HG03354 (cell line): ENCODE results near the gene KANSL1.

Experiments used
- ATAC-seq: cut with Tn5 transposase; IDR thresholded peaks from one replicate; pipeline ENCODE4 v1.9.1; 2021; ENCODE audit warnings: mild to moderate bottlenecking; ENCODE audit not compliant: unreplicated experiment, poor library complexity, severe bottlenecking

The KANSL1 gene

DNA sequence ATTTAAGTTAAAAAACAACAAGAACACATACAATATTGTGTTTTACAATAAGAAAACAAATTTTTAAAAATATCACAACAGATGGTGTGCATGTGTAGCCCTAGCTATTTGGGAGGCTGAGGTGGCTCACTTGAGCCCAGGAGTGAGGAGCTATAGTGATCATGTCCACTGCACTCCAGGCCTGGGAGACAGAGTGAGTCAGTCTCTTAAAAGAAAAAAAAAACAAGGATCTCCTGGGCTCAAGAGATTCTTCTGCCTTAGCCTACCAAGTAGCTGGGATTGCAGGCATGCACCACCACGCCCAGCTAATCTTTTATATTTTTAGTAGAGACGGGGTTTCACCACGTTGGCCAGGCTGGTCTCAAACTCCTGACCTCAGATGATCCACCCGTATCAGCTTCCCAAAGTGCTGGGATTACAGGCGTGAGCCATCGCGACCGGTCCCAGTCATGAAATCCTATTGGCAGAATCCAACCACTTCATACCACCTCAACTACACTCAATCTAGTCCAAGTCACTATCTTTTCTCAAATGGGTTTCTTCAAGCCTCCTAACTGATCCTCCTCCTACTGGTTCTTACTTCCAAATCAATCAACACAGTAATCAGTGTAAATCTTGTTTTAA is 139.2 kb downstream of the KANSL1 start:
- no peak for ATAC-seq

DNA sequence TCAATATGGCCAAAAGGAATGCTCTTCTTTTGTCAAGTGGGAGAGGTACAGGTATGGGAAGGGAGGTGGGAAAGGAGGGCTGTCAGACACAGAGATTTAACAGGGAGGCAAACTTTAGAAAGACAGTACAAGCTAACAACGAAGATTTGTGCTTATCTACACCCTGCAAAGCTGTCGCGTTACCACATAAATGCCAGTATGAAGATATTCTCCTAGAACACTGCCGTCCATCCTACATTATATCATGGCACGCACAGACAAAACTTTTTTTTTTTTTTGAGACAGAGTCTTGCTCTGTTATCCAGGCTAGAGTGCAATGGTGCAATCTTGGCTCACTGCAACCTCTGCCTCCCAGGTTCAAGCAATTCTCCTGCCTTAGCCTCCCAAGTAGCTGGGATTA is 143.6 kb downstream of the KANSL1 start:
- ATAC-seq, result no peak

DNA sequence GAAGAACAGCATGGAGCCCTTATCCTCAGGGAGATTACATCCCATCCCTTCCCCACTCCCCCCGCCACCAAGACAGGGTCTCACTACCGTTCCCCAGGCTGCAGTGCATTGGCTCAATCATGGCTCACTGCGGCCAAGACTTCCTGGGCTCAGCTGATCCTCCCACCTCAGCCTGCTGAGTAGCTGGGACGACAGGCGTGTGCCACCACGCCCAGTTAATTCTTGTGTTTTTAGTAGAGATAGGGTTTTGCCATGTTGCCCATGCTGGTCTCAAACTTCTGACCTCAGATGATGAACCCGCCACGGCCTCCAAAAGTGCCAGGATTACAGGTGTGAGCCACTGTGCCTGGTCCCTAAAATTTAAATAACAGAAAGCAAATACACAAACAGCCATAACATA is 145.4 kb downstream of the KANSL1 start:
- no peak for ATAC-seq

DNA sequence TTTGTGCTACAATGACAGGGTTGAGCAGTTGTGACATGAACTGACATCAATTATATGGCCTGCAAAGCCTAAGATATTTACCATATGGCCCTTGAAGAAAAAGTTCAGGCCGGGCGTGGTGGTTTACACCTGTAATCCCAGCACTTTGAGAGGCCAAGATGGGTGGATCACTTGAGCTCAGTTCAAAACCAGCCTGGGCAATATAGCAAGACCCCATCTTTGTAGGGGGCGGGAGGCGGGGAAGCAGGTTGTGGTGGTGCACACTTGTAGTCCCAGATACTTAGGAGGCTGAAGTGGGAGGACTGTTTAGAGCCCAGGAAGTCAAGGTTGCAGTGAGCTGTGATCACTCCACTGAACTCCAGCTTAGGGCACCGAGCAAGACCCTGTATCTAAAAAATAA is 145.8 kb downstream of the KANSL1 start:
- no peak for ATAC-seq

DNA sequence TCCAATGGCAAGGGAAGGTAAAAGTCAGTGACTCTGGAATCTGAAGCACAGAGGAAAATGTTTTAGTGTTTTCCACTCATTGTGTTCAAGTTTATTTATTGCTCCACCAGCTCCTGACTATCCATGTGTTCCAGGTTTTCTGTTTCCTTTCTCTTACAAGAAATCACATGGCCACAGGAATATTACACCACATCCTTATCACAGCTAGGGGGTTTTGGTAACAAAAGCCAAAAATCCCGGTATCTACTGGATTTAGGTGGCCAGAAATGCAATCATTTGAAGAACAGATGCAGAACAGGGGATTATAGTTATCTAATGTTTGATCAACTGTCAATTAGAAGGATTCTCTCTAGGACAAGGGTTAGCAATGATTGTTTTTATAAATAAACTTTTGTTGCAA is 146.3 kb downstream of the KANSL1 start:
- no peak for ATAC-seq

DNA sequence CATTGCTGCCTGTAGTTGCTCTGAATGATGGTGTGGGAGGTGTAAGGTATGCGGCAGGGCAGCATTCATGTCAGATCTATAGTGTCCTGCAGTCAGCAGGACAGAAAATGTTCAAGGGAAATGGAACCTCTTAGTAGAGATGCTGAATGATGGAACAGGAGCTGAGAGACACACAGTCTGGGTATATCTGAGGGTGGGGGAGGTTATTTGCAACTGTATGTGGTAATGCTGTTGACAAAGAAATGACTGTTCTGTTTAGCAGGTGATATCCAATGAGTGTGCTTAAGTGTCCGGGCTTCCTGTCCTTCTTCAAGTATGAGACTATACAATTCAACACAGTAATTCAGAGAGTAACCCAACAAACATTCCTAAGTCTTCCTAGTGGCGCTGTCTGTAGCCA is 147.6 kb downstream of the KANSL1 start:
- no peak for ATAC-seq

DNA sequence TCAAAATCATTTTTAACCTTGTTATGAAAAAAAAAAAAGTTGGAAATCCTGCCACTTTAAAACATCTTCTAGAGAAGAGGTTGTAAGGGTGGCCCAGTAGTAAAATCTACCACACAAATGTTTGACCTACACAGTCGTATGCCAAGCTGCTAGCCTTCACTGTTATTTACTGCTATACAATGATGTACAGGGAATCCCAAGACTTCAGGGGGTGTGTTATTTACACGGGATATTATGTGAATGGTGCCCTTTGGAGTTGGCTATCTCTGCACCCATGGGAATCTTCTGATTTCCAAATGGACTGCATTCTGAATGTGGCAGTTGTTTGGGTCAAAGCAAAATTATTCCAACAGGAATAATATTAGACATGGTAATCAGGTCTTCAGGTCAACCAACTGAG is 148.2 kb downstream of the KANSL1 start:
- ATAC-seq, result no peak

DNA sequence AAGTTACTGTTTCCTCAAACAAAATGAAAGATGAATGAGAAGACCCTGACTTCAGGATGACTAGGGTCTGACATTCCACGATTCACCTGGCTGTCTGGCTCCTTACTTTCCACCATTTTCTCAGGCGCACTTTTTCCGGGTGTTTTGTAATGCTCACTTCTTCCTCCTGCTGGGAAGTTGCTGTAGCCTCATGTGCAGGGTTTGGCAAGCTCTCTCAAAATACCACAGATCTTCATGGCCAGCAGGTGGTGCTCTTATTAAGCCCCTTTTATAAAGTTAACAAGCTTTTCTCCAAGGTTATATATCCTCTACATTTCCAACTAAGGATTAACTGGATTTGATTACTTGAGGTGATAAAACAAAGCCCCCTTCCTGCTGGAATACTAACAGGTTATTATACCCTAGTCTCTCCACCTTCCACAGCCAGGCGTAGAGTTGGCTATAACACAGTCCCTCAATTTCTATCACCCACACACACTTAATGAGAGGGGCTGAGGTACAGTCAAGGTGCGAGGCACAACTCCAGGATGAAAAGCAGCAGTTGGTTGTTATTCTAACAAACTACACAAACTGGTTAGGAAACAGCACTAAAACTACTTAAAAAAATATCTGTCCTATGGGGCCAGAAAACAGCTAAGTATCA is 148.8 kb downstream of the KANSL1 start:
- no peak for ATAC-seq

DNA sequence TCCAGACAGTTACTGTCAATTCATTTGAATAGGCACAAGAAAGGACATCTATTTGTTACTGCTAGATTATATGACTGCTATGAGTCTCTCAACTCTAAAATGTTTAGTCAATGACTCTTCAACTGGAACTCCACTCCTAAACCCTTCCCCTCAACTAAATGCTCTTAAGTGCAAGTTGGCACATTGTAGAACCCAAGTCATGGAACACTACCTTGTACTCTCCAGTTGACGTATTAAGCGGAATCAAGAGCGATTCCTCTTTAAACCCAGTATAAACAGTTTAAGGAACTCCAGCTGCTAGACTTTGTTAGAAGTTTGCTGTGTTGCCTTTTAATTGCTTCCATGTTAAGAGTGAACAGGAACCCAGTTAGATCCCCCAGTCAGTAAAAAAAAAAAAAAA is 149.6 kb downstream of the KANSL1 start:
- no peak for ATAC-seq

DNA sequence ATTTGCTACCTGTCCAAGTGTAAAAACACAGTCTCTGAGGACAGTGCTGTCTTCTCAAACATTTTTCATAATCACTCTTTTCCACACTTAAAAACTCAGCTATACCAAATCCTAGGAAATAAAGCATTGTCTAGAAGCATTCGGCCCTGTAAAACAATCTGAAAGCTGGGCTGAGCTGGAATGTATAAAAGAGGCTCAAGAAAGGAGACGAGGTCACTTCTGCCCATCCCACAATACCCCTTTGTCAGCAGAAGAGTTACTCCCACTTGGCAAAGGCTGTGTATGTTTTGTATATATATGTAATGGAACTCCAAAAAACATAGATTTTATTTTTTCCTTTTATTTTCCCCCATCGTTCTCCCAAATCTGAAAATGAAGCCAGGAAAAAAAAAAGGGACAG is 150.3 kb downstream of the KANSL1 start:
- no peak for ATAC-seq

DNA sequence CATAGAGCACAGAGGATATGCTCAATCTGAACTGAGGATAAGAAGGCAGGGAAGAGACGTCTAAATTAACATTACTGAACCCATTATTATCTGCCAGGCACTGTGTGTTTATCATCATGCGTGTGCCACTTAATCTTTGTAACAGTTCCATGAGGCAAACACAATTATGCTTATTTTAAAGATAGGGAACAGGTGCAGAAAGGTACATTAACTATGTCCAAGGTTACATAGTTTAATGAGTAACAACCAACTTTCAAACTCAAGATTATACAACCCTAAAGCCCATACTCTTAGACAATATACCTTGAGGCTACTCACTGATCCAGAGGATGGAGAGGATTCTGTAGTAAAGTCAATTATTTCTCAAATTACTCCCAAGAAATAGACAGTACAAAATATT is 151.0 kb downstream of the KANSL1 start:
- ATAC-seq, result no peak

DNA sequence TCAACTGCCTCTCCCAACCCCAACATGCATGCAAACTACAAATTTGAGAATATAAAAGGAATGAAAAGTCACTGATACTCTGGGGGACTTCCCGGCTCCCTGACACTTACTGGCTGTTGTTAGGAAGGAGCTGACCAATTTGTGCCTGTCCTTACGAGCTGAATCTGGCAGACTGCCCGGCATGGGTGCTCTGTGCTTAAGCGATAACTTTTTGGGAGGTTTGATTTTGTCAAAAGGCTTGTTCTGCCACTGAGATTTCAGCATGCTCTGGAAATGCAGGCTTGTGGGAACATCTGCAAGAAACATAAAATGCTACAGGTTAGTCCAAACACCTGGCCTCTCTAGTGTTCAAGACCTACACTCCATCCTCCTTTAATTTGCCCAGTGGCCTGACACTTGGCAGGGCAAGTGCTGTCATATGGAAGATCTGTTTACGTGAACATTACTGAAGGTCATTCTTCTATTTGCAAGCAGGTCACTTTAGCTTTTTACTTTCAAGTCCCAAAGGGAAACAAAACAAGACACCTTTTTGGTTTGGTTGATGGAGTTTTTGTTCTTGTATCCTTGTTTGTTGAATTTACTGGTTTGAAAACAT is 153.5 kb downstream of the KANSL1 start:
- no peak for ATAC-seq

DNA sequence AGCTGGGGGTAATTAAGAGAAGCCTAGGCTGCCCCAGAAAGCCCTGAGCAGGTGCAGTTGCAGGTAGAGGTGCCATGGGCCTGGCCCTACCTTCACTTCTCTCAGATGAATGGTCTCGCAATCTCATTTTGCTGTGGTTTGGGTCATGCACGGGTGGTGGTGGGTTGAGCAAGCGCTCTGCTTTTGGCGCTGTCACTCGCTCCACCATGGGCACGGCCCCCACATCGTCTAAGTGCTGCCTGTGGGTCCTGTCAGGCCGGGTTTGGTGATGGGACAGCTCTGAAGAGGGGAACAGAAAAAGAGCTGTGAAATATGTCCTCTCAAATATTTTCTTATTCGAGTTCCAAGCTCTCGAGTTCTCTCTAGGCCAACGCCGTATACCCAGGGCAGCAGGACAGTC is 154.3 kb downstream of the KANSL1 start:
- ATAC-seq, result no peak

DNA sequence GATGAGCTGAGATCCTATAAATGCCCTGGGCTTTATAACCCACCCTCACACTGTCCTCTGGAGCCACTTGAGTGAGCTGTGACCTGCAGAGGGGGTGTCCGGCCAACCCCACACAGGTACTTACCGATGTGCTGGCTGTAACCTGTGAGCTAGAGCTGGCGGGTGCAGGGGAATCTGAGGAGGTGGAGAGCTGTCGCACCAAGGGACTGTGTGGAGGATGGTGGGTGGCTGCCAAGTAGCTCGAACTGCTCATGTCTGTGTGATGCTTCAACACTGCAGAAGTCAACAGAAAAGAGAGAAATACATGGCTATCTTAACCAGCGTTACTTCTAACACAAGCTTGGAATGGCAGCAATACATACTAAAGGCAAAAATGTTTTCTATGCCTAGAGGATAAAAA is 154.8 kb downstream of the KANSL1 start:
- ATAC-seq, result no peak

DNA sequence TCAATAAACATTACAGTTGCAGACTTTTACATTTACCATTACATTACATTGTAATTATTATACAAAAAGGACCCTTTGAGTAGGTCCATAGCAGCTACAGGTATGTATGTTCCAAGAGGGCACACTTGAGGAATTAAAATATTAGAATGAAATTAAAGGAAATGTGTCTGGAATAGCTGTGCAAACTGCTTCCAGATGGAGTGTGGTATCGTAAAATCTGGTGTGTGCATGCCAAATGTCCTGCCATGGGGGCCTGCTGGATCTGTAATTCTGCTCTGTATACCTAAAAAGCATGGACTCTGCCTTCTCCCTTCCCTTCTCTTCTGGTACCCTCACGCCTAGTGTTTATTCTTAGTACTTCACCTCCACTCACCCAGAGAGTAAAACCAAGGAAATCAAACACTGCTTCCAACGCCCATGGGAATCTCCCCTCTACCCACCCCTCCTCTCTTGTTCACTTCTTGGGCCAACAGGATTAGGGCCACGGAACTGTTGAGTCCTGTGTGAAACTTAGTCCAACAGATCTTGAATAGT is 155.4 kb downstream of the KANSL1 start:
- no peak for ATAC-seq

DNA sequence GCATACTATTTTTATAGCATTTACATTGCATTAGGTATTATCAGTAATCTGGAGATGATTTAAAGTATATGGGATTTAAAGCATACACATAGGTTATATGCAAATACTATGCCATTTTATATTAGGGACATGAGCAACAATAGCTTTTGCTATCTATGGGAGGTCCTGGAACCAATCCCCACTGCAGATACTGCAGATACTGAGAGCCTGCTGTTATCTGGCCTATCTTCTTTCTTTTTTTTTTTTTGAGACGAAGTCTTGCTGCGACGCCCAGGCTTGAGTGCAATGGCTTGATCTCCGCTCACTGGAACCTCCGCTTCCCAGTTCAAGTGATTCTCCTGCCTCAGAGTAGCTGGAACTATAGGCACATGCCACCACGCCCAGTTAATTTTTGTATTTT is 156.7 kb downstream of the KANSL1 start:
- ATAC-seq, result no peak

DNA sequence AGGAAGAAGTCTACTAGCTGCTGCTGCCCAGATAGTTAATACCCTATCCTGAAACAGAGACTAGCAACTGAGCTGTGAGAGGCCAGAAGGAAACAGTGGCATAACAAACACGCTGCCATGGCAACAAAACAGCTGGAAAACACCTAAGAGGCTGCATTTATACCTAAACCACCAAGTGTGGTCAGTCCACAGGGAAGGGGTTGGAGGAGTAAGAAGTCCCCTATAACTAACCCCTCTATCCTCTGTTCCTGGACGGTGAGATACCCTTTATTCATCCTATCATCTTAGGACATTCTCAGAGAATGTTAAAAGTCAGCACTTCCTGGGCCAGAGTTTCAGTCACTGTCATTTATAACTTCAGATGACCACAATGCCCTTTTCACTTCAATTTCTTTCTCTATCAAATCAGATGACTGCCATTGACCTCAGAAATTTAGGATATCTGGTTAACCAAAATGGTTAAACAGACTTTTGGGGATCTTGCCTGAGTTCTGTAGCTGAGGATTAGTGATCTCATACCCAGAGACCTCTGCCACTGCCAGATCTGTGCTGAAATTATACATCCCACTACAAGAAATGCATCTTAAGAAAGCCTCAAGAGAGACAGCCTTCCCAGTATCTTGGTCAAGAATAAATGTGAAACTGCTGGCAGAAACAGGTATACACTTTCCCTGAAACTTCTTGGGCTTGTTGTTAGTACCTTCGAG is 158.0 kb downstream of the KANSL1 start:
- ATAC-seq, result no peak

DNA sequence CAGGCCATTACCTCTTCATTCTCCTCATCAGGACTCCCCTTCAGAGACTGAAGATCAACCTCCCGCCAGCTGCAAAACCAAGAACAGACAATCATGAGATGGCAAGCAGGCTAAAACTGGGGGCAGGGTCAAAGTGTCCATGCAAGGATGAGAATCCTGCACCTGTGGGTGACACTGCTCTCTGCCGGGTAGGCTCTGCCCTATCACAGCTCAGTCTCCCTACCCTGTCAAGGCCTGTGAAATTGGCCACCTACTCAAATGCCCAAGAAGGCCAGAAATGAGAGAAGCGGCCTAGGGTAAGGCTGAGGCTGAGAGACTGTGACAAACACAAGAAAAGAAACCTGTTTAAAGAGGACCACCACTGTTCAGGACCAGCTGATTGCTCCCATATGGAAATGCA is 159.8 kb downstream of the KANSL1 start:
- ATAC-seq, result no peak

DNA sequence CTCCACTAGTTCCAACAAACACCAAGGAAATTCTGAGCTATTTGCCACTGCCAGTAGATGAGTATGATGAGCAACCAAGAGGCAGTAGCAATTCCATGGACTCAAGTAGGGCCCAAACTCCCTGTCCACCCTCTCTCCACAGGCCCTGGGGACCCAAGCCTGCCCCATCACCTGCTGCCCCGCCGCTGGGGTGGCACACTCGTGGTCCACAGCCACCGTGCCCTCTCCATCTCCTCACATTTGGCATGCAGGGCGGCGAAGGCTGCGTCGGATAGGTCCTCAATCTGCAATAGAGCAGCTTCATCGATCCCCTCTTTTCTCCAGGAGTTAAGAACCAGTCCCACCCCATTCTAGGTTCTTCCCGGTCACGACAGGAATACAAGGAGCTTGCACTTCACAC is 160.3 kb downstream of the KANSL1 start:
- ATAC-seq, result no peak

DNA sequence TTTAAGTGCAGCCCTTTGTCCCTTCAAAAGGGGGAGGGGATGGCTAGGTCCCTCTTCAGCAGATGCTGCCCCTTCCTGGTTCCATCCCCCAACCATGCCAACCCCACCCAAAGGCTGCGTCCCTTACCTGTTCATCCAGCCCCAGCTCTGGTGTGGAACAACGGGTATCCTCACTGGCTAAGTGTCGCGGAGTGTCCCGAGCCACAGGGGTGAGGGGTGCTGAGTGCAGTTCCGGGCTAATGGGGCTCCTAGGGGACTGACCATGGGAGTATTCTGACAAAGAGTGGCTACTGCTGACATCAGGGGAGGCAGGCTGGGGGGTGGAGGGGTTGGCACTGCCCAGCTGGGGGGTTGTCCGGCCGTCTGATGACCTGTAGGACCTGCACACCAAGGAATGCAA is 161.3 kb downstream of the KANSL1 start:
- ATAC-seq, result no peak

DNA sequence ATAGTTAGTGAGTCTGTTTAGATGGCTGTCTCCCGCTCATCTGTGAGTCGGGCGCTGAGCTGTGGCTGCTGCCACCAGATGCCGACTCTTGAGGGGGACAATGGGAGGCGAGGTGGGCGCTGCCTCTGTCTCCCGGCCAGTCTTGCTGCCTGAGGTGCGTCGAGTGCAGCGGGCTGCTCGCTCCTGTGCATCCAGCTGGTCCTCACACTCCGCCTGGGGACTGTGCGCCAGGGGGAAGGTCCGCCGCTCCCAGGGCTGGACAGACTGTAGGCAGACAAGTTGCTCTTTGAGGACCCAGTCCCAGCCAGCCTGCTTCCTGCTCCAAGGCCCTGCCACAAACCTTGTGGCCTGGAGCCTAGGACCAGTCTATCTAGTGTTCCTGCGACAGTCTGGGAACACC is 161.8 kb downstream of the KANSL1 start:
- no peak for ATAC-seq
